ENCODE data around the gene CHMP5.

The CHMP5 gene

GRCh38 chr9:33320230-33320567, 55.4 kb downstream of the CHMP5 start:
- DNase-seq (ENCODE audit: low read depth), result no peak
- TF ChIP-seq CTCF (IDR thresholded peaks at IDR 0.05; ENCODE audit: low read length, missing control alignments), result no peak
- H3K4me3 ChIP-seq (replicated peaks; ENCODE audit: low read depth, low read length), result no peak overlapping the region

DNA sequence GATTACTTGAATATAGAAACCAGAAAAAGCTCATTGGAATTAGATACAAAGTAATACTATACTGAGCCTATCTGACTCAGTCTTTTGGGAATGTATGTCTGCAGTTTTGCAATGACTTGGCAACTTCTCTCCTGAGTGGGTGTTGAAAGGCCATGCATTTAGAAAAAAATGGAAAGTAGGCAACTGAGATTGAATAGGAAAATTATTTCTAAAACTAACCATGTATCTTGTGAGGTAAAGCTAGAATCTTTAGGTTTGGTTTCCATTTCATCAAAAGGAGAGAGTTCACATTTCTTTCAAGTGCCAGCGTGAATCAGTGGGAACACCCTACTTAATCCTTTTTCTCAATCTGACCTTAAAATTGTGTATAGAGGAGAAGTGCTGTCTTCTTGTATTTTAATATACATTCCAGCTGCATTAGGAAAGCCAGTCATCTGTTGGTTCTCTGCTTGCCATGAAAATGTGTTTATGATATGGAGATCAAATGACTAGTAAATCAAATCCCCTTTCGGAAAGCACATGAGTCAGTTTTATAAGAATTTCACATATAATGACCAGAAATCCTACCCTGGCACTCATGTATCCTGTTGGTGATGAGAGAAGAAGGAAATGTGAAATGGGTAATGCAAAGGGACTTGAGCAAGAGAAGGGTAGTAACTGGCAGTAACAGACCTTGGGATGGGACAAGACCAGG, 55.9 kb downstream of the CHMP5 start:
- no peak for TF ChIP-seq CTCF (IDR thresholded peaks at IDR 0.05; ENCODE audit: low read length, missing control alignments)
- no peak overlapping the region for H3K4me3 ChIP-seq (replicated peaks; ENCODE audit: low read depth, low read length)
- DNase-seq (ENCODE audit: low read depth), result peak; percentile 96

DNA sequence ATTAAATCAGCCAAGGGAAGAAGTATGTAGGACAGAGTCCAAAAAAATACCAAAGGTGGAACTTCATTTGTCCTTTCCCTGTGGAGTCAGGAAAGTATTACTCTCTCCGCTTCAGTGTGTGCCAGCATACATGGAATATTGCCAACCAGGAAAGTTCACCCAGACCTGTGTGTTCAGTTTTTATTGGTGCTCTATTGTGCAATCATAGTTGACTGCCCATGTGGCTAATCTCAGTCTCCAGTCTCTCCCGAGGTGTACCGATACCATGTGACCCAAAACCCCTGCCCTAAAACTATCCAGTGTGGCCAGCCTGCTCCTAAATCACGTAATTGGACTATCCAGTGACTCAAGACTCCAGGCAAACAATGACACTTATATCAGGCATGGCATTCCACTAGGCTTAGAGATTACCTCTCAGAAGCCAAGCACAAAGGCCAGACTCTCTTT, 64.3 kb downstream of the CHMP5 start:
- TF ChIP-seq CTCF (IDR thresholded peaks at IDR 0.05; ENCODE audit: low read length, missing control alignments), result no peak
- DNase-seq (ENCODE audit: low read depth), result peak; percentile 92
- H3K4me3 ChIP-seq (replicated peaks; ENCODE audit: low read depth, low read length), result no peak overlapping the region

DNA sequence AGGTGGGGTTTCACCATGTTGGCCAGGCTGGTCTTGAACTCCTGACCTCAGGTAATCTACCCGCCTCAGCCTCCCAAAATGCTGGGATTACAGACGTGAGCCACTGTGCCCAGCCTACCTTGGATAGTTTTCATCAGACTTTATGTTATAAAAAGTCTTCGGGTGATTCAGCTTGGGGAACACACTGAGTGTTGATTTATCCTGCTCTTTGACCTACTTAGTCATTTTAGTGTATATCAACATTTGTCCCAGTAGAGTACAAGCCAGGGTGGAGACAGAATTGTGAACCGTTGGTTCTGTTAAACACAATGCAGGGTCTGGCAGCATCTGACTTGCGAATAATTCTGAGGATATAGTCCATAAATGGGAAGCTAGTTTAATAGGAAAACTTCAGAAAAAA, 65.1 kb downstream of the CHMP5 start:
- peak; percentile 56 for DNase-seq (ENCODE audit: low read depth)
- no peak overlapping the region for H3K4me3 ChIP-seq (replicated peaks; ENCODE audit: low read depth, low read length)
- TF ChIP-seq CTCF (IDR thresholded peaks at IDR 0.05; ENCODE audit: low read length, missing control alignments), result no peak

- DNase-seq (ENCODE audit: low read depth), result peak; percentile 27
Observed at GRCh38 chr9:33331377-33331891, 66.6 kb downstream of the CHMP5 start.

More at GRCh38 chr9:33331377-33331891, 66.6 kb downstream of the CHMP5 start:
- no peak overlapping the region for H3K4me3 ChIP-seq (replicated peaks; ENCODE audit: low read depth, low read length)
- no peak for TF ChIP-seq CTCF (IDR thresholded peaks at IDR 0.05; ENCODE audit: low read length, missing control alignments)
